A673 (cell line): Measurements from ENCODE around the gene CAB39. TPM values are rescaled to one million over a fixed set of nuclear protein-coding genes. Genes with fewer than 3 reads are reported as not detected.

Experiments
- BruUV-seq: library from RNA; stranded (reverse); fragments of 400-500 nt; replicated peaks from 2 replicates; lab custom pipeline; 2021; lab: Mats Ljungman, UMichigan
- CTCF ChIA-PET: fragments of 300-600 bp; sonication (Branson Sonifier 250); formaldehyde crosslinking; loops from one replicate; lab custom pipeline; 2022; ENCODE audit warnings: antibody characterized with exemption; lab: Charles Lee
- POLR2A ChIA-PET: fragments of 300-600 bp; sonication (Branson Sonifier 250); formaldehyde crosslinking; loops from one replicate; lab custom pipeline; 2022; ENCODE audit warnings: antibody characterized with exemption; ENCODE audit not compliant: low non-redundant PET; lab: Charles Lee
- DNase-seq: peaks from one replicate; pipeline ENCODE4 v3.0.0-alpha.2; 2015; ENCODE audit warnings: low spot score
- H3K27ac ChIP-seq: fragments of 200-600 bp; sonication (generic); 2 replicates; pipeline ENCODE4 v1.5.1; 2016; ENCODE audit warnings: mixed run types, low read depth, mild to moderate bottlenecking, mixed read lengths, antibody characterized with exemption, low read length; ENCODE audit not compliant: poor library complexity, severe bottlenecking
- H3K27me3 ChIP-seq: fragments of 200-600 bp; sonication (generic); replicated peaks from 2 replicates; pipeline ENCODE4 v1.6.1; 2017; ENCODE audit warnings: mixed run types, low read depth, mild to moderate bottlenecking, mixed read lengths, antibody characterized with exemption, low read length; ENCODE audit not compliant: insufficient read depth, poor library complexity
- H3K36me3 ChIP-seq: fragments of 200-600 bp; sonication (generic); 2 replicates; pipeline ENCODE4 v1.6.1; 2016; ENCODE audit warnings: mixed run types, mild to moderate bottlenecking, mixed read lengths, antibody characterized with exemption, low read length; ENCODE audit not compliant: insufficient read depth, poor library complexity, severe bottlenecking
- H3K4me1 ChIP-seq: fragments of 200-600 bp; sonication (generic); 2 replicates; pipeline ENCODE4 v1.6.1; 2017; ENCODE audit warnings: mixed run types, mild to moderate bottlenecking, mixed read lengths, antibody characterized with exemption, low read length; ENCODE audit not compliant: insufficient read depth, poor library complexity, severe bottlenecking
- H3K4me3 ChIP-seq: fragments of 200-600 bp; sonication (generic); 2 replicates; pipeline ENCODE4 v1.5.1; 2016; ENCODE audit warnings: low read depth, mixed run types, mild to moderate bottlenecking, mixed read lengths, low read length; ENCODE audit not compliant: poor library complexity, severe bottlenecking
- H3K9me3 ChIP-seq: fragments of 200-600 bp; sonication (generic); 2 replicates; pipeline ENCODE4 v1.6.1; 2016; ENCODE audit warnings: mixed run types, low read depth, mild to moderate bottlenecking, mixed read lengths, antibody characterized with exemption, low read length; ENCODE audit not compliant: poor library complexity, severe bottlenecking
- CTCF ChIP-seq: fragments of 300-800, 200-600 bp; sonication (generic); conservative IDR thresholded peaks from 2 replicates; pipeline ENCODE4 v1.5.1; 2017; ENCODE audit warnings: low read depth, mild to moderate bottlenecking, antibody characterized with exemption, low read length, moderate library complexity, mixed read lengths
- EZH2 ChIP-seq: fragments of 200-600 bp; sonication (generic); IDR thresholded peaks from 2 replicates; pipeline ENCODE4 v1.6.1; 2017; ENCODE audit warnings: borderline replicate concordance, low read depth, mild to moderate bottlenecking, mixed read lengths, antibody characterized with exemption, low read length; ENCODE audit not compliant: poor library complexity, severe bottlenecking
- intact Hi-C: fragments of 100-400 bp; cut with micrococcal nuclease; formaldehyde crosslinking; loops from one replicate; pipeline ENCODE4 v1.10.0; 2022; ENCODE audit not compliant: unreplicated experiment
- total RNA-seq: library from RNA; stranded (reverse); gene quantifications from 2 replicates; pipeline ENCODE4 v1.2.3, GENCODE V29; 2021

Gene CAB39
- total RNA-seq, 1 experiment from 2014 or later, result 58.2 TPM

GRCh38 chr2:230794497-230794896 is 81.9 kb downstream of the CAB39 start:
- no TSS peak for BruUV-seq
- Histone ChIP-seq H3K4me1 (no peaks in the 10 kb centered on the region), H3K4me3 (no peak overlapping the region), H3K9me3 (no peaks in the 10 kb centered on the region), H3K36me3 (peaks cover 20% of the 10 kb centered on the region), H3K27me3 (no peaks in the 10 kb centered on the region), H3K27ac (no peak overlapping the region)
- DNase-seq, result no peak
- intact Hi-C loops, result loop anchor here (10.0 kb wide), 1 partner anchor 160 kb away; no protein-coding TSS in a partner anchor
- POLR2A ChIA-PET, result no interaction called here
- CTCF ChIA-PET, result no interaction called here
- no peak for TF ChIP-seq CTCF
- no peak for TF ChIP-seq EZH2

GRCh38 chr2:230795856-230796255 is 83.2 kb downstream of the CAB39 start:
- no peaks in the 10 kb centered on the region for H3K27me3 ChIP-seq
- peaks cover 23% of the 10 kb centered on the region for H3K36me3 ChIP-seq
- no peak overlapping the region for H3K27ac ChIP-seq
- no peaks in the 10 kb centered on the region for H3K9me3 ChIP-seq
- TF ChIP-seq EZH2, result no peak
- TF ChIP-seq CTCF, result no peak
- no peaks in the 10 kb centered on the region for H3K4me1 ChIP-seq
- intact Hi-C loops, result loop anchor here (10.0 kb wide), 1 partner anchor 161 kb away; no protein-coding TSS in a partner anchor
- H3K4me3 ChIP-seq, result no peak overlapping the region
- CTCF ChIA-PET, result no interaction called here
- DNase-seq, result no peak
- no TSS peak for BruUV-seq
- POLR2A ChIA-PET, result no interaction called here

- no peak overlapping the region for H3K27ac ChIP-seq
- ChIA-PET POLR2A (no interaction called here), CTCF (no interaction called here)
- peaks cover 23% of the 10 kb centered on the region for H3K36me3 ChIP-seq
- DNase-seq, result no peak
- no peak overlapping the region for H3K4me3 ChIP-seq
- TF ChIP-seq EZH2 (no peak), CTCF (no peak)
- H3K4me1 ChIP-seq, result no peaks in the 10 kb centered on the region
- H3K9me3 ChIP-seq, result no peaks in the 10 kb centered on the region
- intact Hi-C loops, result loop anchor here (10.0 kb wide), 1 partner anchor 162 kb away; no protein-coding TSS in a partner anchor
- BruUV-seq, result no TSS peak
- no peaks in the 10 kb centered on the region for H3K27me3 ChIP-seq
Measured at GRCh38 chr2:230796280-230796862, 83.7 kb downstream of the CAB39 start.
